NCI-H82 treated with DMSO at 0.1 percent for 48 hours (cell line): Measurements from ENCODE around the gene CCL18.
"Not testable (repeated sequence)": the region's sequence is repeated elsewhere in the genome, so short reads cannot be mapped to it uniquely, and the experiment has no call there.

Experiments used
- DNase-seq: peaks from one replicate; lab custom pipeline; 2025; ENCODE audit not compliant: unreplicated experiment; lab: John Stamatoyannopoulos, UW

The CCL18 gene, protein sequence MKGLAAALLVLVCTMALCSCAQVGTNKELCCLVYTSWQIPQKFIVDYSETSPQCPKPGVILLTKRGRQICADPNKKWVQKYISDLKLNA

DNA sequence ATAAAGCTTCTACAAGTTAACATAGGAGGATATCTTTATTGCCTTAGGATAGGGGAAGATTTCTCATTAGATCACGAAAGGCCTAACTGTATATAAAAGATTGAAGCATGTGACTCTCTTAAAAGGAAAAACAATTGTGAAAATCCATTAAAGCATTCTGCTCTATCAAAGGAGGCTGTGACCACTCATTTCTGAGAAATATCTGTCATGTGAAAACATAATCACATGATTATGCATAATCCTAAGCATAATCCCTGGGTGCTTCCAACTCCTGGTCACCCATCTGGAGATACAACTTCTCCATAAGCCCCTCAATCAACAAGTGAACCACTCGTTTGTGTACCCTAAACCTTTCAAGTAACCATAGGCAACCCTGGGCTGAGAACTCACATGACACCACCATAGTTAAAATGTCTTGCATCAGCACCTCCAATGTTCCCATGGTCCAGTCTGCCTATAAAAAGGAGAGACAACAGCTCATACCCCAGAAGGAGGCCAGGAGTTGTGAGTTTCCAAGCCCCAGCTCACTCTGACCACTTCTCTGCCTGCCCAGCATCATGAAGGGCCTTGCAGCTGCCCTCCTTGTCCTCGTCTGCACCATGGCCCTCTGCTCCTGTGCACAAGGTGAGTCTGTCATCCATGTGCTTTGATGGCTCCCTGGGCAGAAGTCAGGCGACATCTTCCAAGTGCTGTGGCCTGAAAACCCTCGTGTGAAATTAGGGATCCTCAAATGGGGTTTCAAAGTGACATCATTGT lies at the start of gene CCL18:
Gene CCL18 (plus strand): TSS at position 487 of the 756 bp plus-strand sequence. CDS start 71 bp downstream, at position 558.
- no peak for DNase-seq

DNA sequence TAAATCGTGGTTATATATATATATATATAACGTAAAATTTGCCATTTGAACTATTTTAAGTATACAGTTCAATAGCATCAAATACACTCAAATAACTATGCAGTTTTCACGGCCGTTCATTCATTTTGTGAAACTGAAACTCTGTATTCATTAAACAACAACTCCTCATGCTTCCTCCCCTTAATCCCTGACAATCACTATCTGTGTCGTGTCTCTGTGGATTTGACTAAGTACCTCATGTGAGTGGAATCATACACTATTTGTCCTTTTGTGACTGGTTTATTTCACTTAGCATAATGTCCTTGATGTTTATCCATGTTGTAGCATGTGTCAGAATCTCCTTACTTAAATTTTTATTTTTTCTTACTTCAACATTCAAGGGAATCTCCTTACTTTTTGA lies 49.1 kb upstream of the CCL18 start:
- no peak for DNase-seq

DNA sequence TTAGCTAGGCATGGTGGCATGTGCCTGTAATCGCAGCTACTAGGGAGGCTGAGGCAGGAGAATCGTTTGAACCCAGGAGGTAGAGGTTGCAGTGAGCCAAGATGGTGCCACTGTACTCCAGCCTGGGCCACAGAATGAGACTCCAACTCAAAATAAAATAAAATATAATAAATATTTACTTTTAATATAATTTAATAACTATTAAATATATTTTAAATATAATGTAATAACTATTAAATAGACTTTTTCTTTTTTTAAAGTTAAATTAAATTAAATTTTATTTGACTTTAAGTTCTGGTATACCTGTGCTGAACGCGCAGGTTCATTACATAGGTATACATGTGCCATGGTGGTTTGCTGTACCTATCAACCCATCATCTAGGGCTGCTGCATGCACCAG lies 48.2 kb upstream of the CCL18 start:
- not testable (repeated sequence) for DNase-seq

GRCh38 chr17:36016555-36016954 lies 47.5 kb upstream of the CCL18 start:
- no peak for DNase-seq

DNA sequence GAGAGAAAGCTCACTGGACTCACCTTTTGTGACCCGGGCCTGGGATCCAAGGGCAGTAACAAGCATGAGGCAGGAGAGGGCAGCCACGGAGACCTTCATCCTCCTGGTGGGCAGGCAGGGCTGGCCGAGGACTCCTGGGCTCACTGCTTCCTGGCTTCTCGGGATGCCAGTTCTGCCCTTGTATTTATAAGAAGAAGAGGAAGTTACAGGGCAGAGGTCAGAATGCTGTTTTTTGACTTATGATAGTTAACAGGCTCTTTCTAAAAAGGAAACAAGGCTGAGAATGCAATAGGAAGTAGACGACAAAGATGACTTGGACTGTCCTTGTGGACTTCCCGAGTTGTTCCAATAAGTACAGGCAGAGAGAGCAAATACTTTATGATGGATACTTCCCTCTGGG lies 46.3 kb upstream of the CCL18 start, which contains the start of gene CCL23:
Gene CCL23 (minus strand): TSS at position 174 of the 400 bp plus-strand sequence. CDS start 75 bp downstream, at position 99.
- no peak for DNase-seq

- DNase-seq = no peak
Measured at GRCh38 chr17:36019423-36019822, 44.6 kb upstream of the CCL18 start.

DNA sequence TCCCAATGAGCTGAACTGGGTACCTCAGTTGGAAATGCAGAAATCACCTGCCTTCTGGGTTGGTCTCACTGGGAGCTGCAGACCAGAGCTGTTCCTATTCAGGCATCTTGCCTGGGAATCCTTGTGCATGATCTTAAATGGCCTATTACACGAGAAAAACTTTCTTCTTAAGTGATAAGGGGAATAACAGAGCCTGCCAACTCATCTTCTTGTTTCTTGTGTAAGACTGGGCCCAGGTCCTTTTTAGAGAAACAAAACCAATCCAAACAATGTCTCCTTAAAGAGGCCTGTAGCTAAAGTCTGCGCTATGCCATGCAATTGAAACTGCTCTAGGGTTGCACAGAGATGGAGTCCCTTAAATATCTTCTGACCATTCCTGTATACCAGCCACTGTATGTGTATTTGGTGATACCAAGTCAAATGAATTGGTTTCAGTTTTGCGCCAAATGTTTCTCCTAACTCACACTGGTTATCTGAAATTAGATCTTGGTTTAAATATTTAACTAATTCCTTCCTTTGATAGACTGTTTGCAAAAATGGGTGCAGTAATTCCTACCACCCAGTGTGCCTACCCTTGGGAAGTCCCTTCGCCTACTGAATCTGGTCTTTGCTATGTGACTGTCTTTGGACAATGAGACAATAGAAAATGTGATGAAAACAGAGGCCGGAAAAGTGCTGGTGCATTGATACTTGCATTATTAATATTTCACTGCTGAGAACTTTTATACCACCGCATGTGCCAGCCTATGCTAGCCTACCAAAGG lies 39.8 kb upstream of the CCL18 start:
- no peak for DNase-seq

DNA sequence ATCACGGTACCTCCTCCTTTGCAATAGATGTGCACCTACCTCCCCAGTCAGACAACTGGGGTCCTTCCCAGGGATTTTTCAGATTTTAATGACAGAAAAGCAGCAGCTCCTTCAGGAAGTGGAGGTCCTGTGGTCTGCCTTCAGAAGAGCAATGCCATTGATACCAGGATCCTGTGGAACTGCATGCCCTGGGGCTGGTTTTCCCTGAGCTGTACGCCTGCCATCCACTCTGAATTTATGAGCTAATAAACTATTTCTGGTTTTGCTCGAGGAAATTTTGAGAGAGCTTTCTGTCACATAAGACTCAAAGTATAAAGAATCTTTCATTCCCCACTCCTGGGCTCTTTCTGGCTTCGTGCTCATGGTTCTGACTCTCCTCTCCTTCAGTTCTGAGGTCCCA lies 36.3 kb upstream of the CCL18 start:
- DNase-seq = no peak

- no peak for DNase-seq
Measured at GRCh38 chr17:36030956-36031355, 33.1 kb upstream of the CCL18 start.

GRCh38 chr17:36034127-36034526 lies 29.9 kb upstream of the CCL18 start:
- no peak for DNase-seq

DNA sequence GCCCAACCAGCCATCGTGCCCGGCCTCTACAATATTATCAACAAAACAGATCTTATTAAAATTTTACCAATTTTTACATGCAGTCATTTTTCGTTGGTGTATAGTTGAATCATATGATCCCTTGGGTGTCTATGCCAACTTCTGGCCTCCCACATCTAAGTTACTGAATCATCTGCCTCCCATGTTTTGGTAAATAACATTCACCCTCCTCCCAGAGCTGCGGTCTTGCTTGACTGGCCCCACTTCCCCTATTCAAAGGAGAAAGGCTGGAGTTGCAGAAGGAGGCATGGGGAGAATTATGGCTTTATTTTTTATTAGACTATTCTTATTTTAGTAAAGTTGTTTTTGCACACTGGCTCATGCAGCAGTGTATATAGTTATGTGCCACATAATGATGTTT lies 27.8 kb upstream of the CCL18 start:
- DNase-seq = no peak

- no peak for DNase-seq
Measured at GRCh38 chr17:36048066-36048465, 16.0 kb upstream of the CCL18 start.

DNA sequence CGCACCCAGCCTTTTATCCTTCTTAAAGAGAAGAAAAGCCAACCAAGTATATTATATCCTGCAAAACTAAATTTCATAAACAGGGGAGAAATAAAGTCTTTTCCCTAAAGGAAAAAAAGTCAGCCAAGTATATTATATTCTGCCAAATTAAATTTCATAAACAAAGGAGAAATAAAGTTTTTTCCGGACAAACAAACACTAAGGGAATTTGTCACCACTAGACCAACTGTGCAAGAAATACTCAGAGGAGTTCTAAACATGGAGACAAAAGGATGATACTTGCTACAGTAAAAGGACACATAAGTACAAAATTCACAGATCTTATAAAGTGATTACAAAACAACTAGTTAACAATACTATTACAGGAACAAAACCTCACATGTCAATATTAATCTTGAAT lies 14.4 kb upstream of the CCL18 start:
- DNase-seq = no peak

DNA sequence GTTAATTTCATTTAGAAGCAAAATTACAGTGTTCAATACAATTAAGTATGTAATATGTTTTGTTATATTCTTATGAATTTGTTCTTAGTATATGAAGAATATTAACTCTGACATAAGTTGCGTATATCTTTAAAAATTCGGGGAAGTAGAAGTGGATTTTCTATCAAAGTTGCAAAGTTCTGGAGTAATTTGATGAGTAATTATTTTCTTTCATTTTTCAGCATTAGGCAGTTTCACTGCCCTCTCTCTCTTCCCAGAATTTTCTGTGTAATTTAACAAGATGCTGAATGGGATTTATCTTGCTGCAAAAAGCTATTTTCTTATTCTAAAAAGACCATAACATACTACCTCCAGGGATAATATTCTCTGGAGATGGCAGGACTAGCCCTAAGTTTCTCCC lies 8.9 kb upstream of the CCL18 start:
- DNase-seq = no peak

DNA sequence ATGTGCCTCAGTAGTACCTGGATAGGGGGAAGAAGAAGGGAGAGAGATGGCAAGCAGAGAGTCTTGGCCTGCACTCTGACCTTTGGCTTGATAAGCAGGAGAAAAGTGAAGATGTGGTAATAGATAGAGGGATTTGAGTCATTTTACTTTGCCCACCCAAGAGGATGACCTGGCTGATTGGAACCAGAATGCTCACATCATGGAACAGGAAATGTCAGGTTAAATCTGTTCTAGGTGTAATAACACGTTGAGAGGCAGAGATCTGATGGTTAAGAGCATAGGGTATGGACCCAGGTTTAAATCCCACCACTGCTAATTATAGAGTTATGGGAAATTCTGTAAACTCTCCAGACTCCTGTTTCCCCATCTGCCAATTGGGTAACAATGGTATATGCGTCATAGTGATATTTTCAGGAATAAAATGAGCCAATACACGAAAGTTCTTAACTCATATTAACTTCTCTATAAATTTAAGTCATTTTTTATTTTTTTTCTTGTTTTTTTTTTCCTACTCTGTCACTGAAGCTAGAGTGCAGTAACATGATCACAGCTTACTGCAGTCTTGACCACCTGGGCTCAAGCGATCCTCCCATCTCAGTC lies 8.1 kb upstream of the CCL18 start:
- DNase-seq = no peak

DNA sequence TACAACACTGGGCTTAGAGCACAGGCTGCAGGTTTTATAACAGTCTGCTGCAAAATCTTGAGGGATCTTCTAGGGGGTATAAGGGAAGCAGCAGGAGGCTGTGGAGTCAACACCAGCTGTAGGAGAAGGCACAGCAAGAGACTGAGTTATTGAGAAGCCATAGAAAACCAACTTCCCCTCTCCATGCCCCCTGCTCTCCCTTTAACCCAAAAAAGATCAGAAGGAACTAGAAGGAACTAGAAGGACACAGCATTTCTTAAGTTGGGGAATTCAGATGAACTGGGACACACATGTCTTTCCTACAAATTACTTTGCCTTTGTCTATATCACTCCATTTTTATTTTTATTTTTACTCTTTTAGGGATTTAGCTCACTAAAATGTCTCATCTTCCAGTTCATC lies 6.2 kb upstream of the CCL18 start:
- no peak for DNase-seq

DNA sequence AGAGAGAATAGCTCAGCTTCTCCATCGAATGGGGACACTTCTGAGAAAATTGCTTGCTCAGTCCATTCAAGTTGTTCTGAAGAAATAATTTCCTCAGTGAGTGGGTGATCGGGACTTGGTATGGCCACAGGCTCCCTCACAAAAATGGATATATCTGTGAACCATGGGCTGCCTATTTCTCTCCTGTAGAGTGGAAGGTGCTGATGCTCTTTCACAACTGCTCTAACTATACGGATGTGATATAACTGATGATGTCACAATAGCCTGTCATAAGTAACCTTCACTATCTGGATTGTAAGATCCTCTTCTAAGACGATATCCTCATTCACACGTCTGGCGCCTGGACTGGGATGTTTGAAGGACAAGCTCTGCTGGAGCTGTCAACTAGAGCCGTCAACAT lies 4.7 kb upstream of the CCL18 start:
- DNase-seq = no peak

DNA sequence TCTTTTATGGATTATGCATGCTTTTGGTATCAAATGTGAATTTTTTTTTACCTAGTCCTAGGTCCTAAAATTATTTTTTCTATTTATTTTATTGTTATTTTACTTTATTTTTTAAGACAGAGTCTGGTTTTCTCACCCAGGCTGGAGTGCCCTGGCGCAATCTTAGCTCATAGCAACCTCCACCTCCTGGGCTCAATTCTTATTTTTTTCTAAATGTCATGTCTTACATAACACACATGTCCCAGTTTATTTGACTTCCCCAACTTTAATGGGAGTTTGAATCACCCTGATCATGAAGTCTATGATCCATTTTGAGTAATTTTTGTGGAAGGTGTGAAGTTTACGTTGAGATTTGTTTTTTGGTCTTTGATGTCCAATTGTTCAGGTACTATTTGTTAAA lies 3.3 kb upstream of the CCL18 start:
- no peak for DNase-seq

DNA sequence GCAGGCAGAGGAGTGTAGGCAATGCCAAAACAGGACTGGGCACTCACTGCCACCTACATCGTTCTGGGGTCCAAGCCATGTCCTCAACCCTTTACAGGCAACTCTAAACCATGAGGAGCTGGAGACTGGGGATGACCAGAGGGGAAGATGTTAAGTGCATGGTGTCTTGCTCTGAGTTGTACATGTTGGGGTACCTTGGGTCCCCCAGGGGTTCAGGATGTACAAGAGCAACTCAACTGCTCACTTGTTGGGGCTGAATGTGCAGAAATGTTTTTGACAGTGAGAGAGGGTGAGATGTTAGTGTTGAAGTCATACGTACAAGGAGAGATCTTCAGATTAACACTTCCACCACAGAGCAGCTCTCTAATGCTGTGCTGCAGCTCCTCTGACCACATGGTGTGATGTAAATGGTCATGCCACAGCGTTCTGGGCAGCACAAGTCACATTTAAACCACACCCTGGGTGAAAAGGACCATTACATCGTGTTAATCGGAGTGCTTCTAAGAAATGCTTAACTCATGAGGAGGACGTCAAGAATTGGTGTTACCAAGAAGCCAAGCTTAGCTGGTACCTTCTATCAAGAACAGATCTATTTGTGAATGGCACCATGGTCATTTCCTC lies 2.4 kb downstream of the CCL18 start:
- no peak for DNase-seq

DNA sequence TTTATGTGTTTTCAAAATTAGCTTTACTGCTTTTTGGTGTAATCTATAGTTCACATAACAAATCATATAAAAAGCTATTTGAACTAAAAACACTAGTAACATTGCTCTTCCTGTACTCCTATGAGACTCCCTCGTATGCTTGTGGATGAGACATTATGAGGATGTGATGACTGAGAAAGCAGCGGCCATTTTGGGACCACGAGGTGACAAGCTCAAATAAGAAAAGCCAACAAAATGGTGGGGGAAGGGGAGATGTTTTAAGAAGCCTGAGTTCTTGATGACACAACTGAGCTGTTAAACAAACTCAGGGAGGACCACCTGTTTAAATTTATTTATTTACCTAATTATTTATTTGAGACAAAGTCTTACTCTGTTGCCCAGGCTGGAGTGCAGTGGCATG lies 4.5 kb downstream of the CCL18 start:
- no peak for DNase-seq

- DNase-seq = no peak
Measured at GRCh38 chr17:36069136-36069535, 5.1 kb downstream of the CCL18 start.
